Measurements from ENCODE around the gene FGB. TPM values are rescaled to one million over a fixed set of nuclear protein-coding genes. Genes with fewer than 3 reads are reported as not detected.

Gene FGB
- total RNA-seq, 1 donor from 2014 or later = 0.31 TPM

DNA sequence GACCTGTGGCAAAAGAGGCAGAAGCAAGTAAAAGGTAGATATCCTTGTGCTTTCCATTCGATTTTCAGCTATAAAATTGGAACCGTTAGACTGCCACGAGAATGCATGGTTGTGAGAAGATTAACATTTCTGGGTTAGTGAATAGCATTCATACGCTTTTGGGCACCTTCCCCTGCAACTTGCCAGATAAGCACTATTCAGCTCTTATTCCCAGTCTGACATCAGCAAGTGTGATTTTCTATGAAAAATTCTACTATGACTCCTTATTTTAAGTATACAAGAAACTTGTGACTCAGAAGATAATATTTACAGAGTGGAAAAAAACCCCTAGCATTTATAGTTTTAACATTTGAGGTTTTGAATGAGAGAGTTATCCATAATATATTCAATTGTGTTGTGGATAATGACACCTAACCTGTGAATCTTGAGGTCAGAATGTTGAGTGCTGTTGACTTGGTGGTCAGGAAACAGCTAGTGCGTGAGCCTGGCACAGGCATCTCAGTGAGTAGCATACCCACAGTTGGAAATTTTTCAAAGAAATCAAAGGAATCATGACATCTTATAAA, 3.9 kb downstream of the FGB start:
- DNase-seq (ENCODE audit: low spot score in 2 of 2, unreplicated experiment in 2 of 2) = no peak
- Mint-ChIP-seq H3K4me3 (no peak overlapping the region), H3K27me3 (ENCODE audit: low read depth) (peaks cover 2% of the 10 kb centered on the region), H3K9me3 (no peaks in the 10 kb centered on the region), H3K27ac (no peak overlapping the region), H3K4me1 (peaks cover 13% of the 10 kb centered on the region), H3K36me3 (no peaks in the 10 kb centered on the region)
- TF ChIP-seq, protein P1, sequence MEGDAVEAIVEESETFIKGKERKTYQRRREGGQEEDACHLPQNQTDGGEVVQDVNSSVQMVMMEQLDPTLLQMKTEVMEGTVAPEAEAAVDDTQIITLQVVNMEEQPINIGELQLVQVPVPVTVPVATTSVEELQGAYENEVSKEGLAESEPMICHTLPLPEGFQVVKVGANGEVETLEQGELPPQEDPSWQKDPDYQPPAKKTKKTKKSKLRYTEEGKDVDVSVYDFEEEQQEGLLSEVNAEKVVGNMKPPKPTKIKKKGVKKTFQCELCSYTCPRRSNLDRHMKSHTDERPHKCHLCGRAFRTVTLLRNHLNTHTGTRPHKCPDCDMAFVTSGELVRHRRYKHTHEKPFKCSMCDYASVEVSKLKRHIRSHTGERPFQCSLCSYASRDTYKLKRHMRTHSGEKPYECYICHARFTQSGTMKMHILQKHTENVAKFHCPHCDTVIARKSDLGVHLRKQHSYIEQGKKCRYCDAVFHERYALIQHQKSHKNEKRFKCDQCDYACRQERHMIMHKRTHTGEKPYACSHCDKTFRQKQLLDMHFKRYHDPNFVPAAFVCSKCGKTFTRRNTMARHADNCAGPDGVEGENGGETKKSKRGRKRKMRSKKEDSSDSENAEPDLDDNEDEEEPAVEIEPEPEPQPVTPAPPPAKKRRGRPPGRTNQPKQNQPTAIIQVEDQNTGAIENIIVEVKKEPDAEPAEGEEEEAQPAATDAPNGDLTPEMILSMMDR (IDR thresholded peaks at IDR 0.05; ENCODE audit: unreplicated experiment) = no peak

DNA sequence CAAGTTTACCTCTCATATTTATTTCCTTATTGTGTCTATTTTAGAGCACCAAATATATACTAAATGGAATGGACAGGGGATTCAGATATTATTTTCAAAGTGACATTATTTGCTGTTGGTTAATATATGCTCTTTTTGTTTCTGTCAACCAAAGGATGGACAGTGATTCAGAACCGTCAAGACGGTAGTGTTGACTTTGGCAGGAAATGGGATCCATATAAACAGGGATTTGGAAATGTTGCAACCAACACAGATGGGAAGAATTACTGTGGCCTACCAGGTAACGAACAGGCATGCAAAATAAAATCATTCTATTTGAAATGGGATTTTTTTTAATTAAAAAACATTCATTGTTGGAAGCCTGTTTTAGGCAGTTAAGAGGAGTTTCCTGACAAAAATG, 6.2 kb downstream of the FGB start:
- DNase-seq (ENCODE audit: low spot score in 2 of 2, unreplicated experiment in 2 of 2) = no peak
- TF ChIP-seq, protein P1 (IDR thresholded peaks at IDR 0.05; ENCODE audit: unreplicated experiment) = no peak
- Mint-ChIP-seq H3K4me3 (no peak overlapping the region), H3K9me3 (no peaks in the 10 kb centered on the region), H3K27me3 (ENCODE audit: low read depth) (peaks cover 4% of the 10 kb centered on the region), H3K27ac (no peak overlapping the region), H3K4me1 (no peaks in the 10 kb centered on the region), H3K36me3 (no peaks in the 10 kb centered on the region)

DNA sequence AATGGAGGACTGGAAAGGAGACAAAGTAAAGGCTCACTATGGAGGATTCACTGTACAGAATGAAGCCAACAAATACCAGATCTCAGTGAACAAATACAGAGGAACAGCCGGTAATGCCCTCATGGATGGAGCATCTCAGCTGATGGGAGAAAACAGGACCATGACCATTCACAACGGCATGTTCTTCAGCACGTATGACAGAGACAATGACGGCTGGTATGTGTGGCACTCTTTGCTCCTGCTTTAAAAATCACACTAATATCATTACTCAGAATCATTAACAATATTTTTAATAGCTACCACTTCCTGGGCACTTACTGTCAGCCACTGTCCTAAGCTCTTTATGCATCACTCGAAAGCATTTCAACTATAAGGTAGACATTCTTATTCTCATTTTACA, 6.8 kb downstream of the FGB start:
- Mint-ChIP-seq H3K4me1 (no peaks in the 10 kb centered on the region), H3K27me3 (ENCODE audit: low read depth) (peaks cover 4% of the 10 kb centered on the region), H3K9me3 (no peaks in the 10 kb centered on the region), H3K36me3 (no peaks in the 10 kb centered on the region), H3K27ac (no peak overlapping the region), H3K4me3 (no peak overlapping the region)
- DNase-seq (ENCODE audit: low spot score in 2 of 2, unreplicated experiment in 2 of 2) = no peak
- TF ChIP-seq, protein P1 (IDR thresholded peaks at IDR 0.05; ENCODE audit: unreplicated experiment) = no peak

DNA sequence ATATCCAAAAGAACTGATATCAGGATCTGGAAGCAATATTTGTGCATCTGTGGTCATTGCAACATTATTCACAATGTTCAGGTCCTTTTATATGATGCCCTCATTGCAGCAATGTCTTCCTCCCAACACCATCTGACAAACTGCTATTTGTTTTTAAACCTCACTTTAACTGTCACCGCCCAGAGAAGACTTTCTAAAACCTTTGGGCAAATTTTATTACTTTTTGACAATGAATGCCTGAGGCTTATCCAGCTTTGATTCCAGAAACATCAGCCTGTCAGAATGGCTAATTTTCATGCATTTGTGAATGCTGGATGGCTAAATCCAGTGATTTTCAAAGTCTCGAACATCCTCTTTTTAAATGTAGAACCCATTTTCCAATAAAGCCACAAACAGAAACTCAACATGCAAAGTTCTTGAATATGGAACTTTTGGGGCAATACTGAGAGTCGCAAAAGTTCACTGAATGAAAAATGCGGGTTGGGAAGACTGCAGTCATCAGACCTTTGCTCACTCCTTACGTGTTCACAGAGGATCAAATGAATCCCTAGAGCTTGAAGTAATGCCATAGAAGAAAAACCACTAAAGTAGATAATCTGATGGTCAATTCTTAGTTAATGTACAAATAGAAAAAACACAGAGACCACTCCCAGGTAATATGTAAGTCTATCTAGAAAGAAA, 10.5 kb downstream of the FGB start:
- Mint-ChIP-seq H3K27me3 (ENCODE audit: low read depth) (peaks cover 8% of the 10 kb centered on the region), H3K4me3 (no peak overlapping the region), H3K4me1 (peaks cover 7% of the 10 kb centered on the region), H3K9me3 (no peaks in the 10 kb centered on the region), H3K36me3 (no peaks in the 10 kb centered on the region), H3K27ac (no peak overlapping the region)
- DNase-seq (ENCODE audit: low spot score in 2 of 2, unreplicated experiment in 2 of 2) = no peak
- TF ChIP-seq, protein P1 (IDR thresholded peaks at IDR 0.05; ENCODE audit: unreplicated experiment) = no peak

DNA sequence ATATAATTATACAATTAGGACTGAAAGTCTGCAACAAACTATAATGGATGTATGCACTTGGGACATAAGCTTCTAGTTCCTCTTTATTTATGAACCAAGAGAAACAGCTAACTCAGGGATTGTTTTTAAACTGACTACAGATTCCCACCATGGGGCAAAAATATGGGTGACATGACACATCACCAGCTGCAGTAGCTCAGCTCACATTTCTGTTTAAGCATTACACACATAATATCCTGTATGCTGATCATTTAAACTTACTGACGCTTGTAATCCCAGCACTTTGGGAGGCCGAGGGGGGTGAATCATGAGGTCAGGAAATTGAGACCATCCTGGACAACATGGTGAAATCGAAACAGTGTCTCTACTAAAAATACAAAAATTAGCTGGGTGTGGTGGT, 11.5 kb downstream of the FGB start:
- TF ChIP-seq, protein P1 (IDR thresholded peaks at IDR 0.05; ENCODE audit: unreplicated experiment) = no peak
- Mint-ChIP-seq H3K9me3 (no peaks in the 10 kb centered on the region), H3K27me3 (ENCODE audit: low read depth) (peaks cover 12% of the 10 kb centered on the region), H3K27ac (no peak overlapping the region), H3K4me3 (no peak overlapping the region), H3K4me1 (peaks cover 7% of the 10 kb centered on the region), H3K36me3 (no peaks in the 10 kb centered on the region)
- no peak for DNase-seq (ENCODE audit: low spot score in 2 of 2, unreplicated experiment in 2 of 2)
